Measurements from ENCODE around the gene PGAM1.
"Not testable (repeated sequence)": the region's sequence is repeated elsewhere in the genome, so short reads cannot be mapped to it uniquely, and the experiment has no call there.

Gene PGAM1

GRCh38 chr10:97407952-97408248 is 18.1 kb upstream of the PGAM1 start:
- no peak for DNase-seq (ENCODE audit: low spot score)

GRCh38 chr10:97408496-97408992 is 17.4 kb upstream of the PGAM1 start:
- DNase-seq (ENCODE audit: low spot score) = no peak

- no peak for DNase-seq (ENCODE audit: low spot score)
These were observed 14.6 kb upstream of the PGAM1 start for GRCh38 chr10:97411406-97411805.

- no peak for DNase-seq (ENCODE audit: low spot score)
These were observed 13.1 kb upstream of the PGAM1 start for GRCh38 chr10:97412891-97413304.

GRCh38 chr10:97416565-97416964 is 9.4 kb upstream of the PGAM1 start:
- DNase-seq (ENCODE audit: low spot score) = no peak

- DNase-seq (ENCODE audit: low spot score) = not testable (repeated sequence)
These were observed 2.3 kb upstream of the PGAM1 start for GRCh38 chr10:97423757-97424098.

GRCh38 chr10:97426776-97427570 is 982 bp downstream of the PGAM1 start:
- DNase-seq (ENCODE audit: low spot score) = no peak

- no peak for DNase-seq (ENCODE audit: low spot score)
These were observed 1.7 kb downstream of the PGAM1 start for GRCh38 chr10:97427571-97428179.

GRCh38 chr10:97428572-97428981 is 2.6 kb downstream of the PGAM1 start:
- DNase-seq (ENCODE audit: low spot score) = no peak

- DNase-seq (ENCODE audit: low spot score) = no peak
These were observed 8.1 kb downstream of the PGAM1 start for GRCh38 chr10:97434055-97434454.

- no peak for DNase-seq (ENCODE audit: low spot score)
These were observed 8.6 kb downstream of the PGAM1 start for GRCh38 chr10:97434557-97434956.

- DNase-seq (ENCODE audit: low spot score) = no peak
These were observed 9.2 kb downstream of the PGAM1 start for GRCh38 chr10:97435211-97435610.

- no peak for DNase-seq (ENCODE audit: low spot score)
These were observed 16.3 kb downstream of the PGAM1 start for GRCh38 chr10:97442277-97442676.

GRCh38 chr10:97444212-97444611 is 18.2 kb downstream of the PGAM1 start:
- DNase-seq (ENCODE audit: low spot score) = no peak

- DNase-seq (ENCODE audit: low spot score) = no peak
These were observed 19.3 kb downstream of the PGAM1 start for GRCh38 chr10:97445357-97445721.

- DNase-seq (ENCODE audit: low spot score) = peak; percentile 98
These were observed 20.0 kb downstream of the PGAM1 start, which contains the start of the genes EXOSC1 and ZDHHC16 for GRCh38 chr10:97445722-97446639. Gene EXOSC1, minus strand, starts transcription at chr10:97446006. Its CDS starts 21 bp downstream, at chr10:97445985. Gene ZDHHC16, plus strand, starts transcription at chr10:97446175. Its CDS starts 5,501 bp downstream, at chr10:97451676.

GRCh38 chr10:97450828-97451227 is 24.8 kb downstream of the PGAM1 start:
- DNase-seq (ENCODE audit: low spot score) = no peak

- DNase-seq (ENCODE audit: low spot score) = no peak
These were observed 25.6 kb downstream of the PGAM1 start for GRCh38 chr10:97451605-97452004.

- no peak for DNase-seq (ENCODE audit: low spot score)
These were observed 26.4 kb downstream of the PGAM1 start for GRCh38 chr10:97452352-97452751.

- DNase-seq (ENCODE audit: low spot score) = no peak
These were observed 28.5 kb downstream of the PGAM1 start for GRCh38 chr10:97454330-97455036.

- no peak for DNase-seq (ENCODE audit: low spot score)
These were observed 30.2 kb downstream of the PGAM1 start for GRCh38 chr10:97456034-97456685.
